GM23338 (cell line): ENCODE data around the gene FNDC3A. TPM values are rescaled to one million over a fixed set of nuclear protein-coding genes. Genes with fewer than 3 reads are reported as not detected.

Experiments used
- ATAC-seq: fragments of 200-7000 bp; cut with Tn5 transposase; 3 replicates; pipeline ENCODE4 v1.9.1; 2020
- DNase-seq: peaks from one replicate; pipeline ENCODE4 v3.0.0-alpha.2; 2015; ENCODE audit warnings: low spot score
- H2AFZ ChIP-seq: fragments of 200-600 bp; sonication (generic); 2 replicates; pipeline ENCODE4 v1.8.0; 2016; ENCODE audit warnings: antibody characterized with exemption, mild to moderate bottlenecking, moderate library complexity
- H3F3A ChIP-seq: fragments of 200-600 bp; sonication (generic); replicated peaks from 2 replicates; pipeline ENCODE4 v1.8.0; 2017; ENCODE audit warnings: antibody characterized with exemption, mixed run types, low read depth
- H3K27ac ChIP-seq: fragments of 200-600 bp; sonication (generic); 2 replicates; pipeline ENCODE4 v1.6.1; 2016; ENCODE audit warnings: low read depth
- H3K27me3 ChIP-seq: fragments of 200-600 bp; sonication (generic); 2 replicates; pipeline ENCODE4 v1.8.0; 2016; ENCODE audit warnings: mild to moderate bottlenecking, mixed run types, moderate library complexity; ENCODE audit not compliant: insufficient read depth
- H3K36me3 ChIP-seq: fragments of 200-600 bp; sonication (generic); 2 replicates; pipeline ENCODE4 v1.8.0; 2016; ENCODE audit warnings: mild to moderate bottlenecking; ENCODE audit not compliant: insufficient read depth
- H3K4me1 ChIP-seq: fragments of 200-600 bp; sonication (generic); 2 replicates; pipeline ENCODE4 v1.8.0; 2016; ENCODE audit warnings: mild to moderate bottlenecking, moderate library complexity; ENCODE audit not compliant: insufficient read depth
- H3K4me2 ChIP-seq: fragments of 200-600 bp; sonication (generic); 2 replicates; pipeline ENCODE4 v1.7.1; 2017; ENCODE audit warnings: mixed run types
- H3K4me3 ChIP-seq: fragments of 200-600 bp; sonication (generic); 2 replicates; pipeline ENCODE4 v1.6.1; 2016; ENCODE audit warnings: mixed run types
- H3K79me2 ChIP-seq: fragments of 200-600 bp; sonication (generic); replicated peaks from 2 replicates; pipeline ENCODE4 v1.8.0; 2017; ENCODE audit warnings: mild to moderate bottlenecking; ENCODE audit not compliant: insufficient read depth
- H3K9me2 ChIP-seq: fragments of 200-600 bp; sonication (generic); 2 replicates; pipeline ENCODE4 v1.8.0; 2017; ENCODE audit not compliant: insufficient read depth
- H4K20me1 ChIP-seq: fragments of 200-600 bp; sonication (generic); replicated peaks from 2 replicates; pipeline ENCODE4 v1.8.0; 2017; ENCODE audit warnings: mild to moderate bottlenecking; ENCODE audit not compliant: insufficient read depth
- H3K27ac Mint-ChIP-seq: 2 replicates; pipeline ENCODE4 v1.8.0; 2020; ENCODE audit warnings: inconsistent platforms, mild to moderate bottlenecking, moderate library complexity, mixed read lengths
- H3K27me3 Mint-ChIP-seq: 3 replicates; pipeline ENCODE4 v1.8.0; 2022; ENCODE audit warnings: low read depth, mild to moderate bottlenecking, moderate library complexity, mixed read lengths, inconsistent platforms; ENCODE audit not compliant: insufficient read depth, poor library complexity
- H3K36me3 Mint-ChIP-seq: 3 replicates; pipeline ENCODE4 v1.8.0; 2021; ENCODE audit warnings: low read depth, mild to moderate bottlenecking, inconsistent platforms, moderate library complexity, mixed read lengths
- H3K4me1 Mint-ChIP-seq: 3 replicates; pipeline ENCODE4 v1.8.0; 2020; ENCODE audit warnings: mild to moderate bottlenecking, inconsistent platforms, mixed read lengths
- H3K4me3 Mint-ChIP-seq: 3 replicates; pipeline ENCODE4 v1.8.0; 2021; ENCODE audit warnings: moderate library complexity, mild to moderate bottlenecking, inconsistent platforms, mixed read lengths
- H3K9me3 Mint-ChIP-seq: 3 replicates; pipeline ENCODE4 v1.8.0; 2020; ENCODE audit warnings: moderate library complexity, mild to moderate bottlenecking, inconsistent platforms, mixed read lengths
- STAT1 ChIP-seq: IDR thresholded peaks from one replicate; pipeline ENCODE4 v1.6.1; 2016; ENCODE audit warnings: antibody characterized with exemption; ENCODE audit not compliant: unreplicated experiment
- polyA plus RNA-seq: library from polyadenylated mRNA; unstranded; fragments of >200 nt; fragmentation: Nextera tagmentation; extraction: Ambion mirVana; gene quantifications from 2 replicates; pipeline ENCODE4 v1.2.1, GENCODE V29; 2016
- total RNA-seq: library from RNA; depleted of rRNA; stranded (reverse); fragments of >200 nt; shearing (Covaris generic); gene quantifications from 2 replicates; pipeline ENCODE4 v1.2.3, GENCODE V29; 2014
- TF ChIP-seq, protein P1 (sequence below): IDR thresholded peaks from one replicate; pipeline ENCODE4 v1.6.1; 2018; ENCODE audit warnings: antibody characterized with exemption; ENCODE audit not compliant: unreplicated experiment
- TF ChIP-seq, protein P2 (sequence below): IDR thresholded peaks from 2 replicates; pipeline ENCODE4 v1.6.1; 2016; ENCODE audit warnings: antibody characterized with exemption
- TF ChIP-seq, protein P3 (sequence below): fragments of 250-450 bp; sonication (Bioruptor Pico); IDR thresholded peaks from 2 replicates; pipeline ENCODE4 v1.5.0; 2020; ENCODE audit warnings: mild to moderate bottlenecking, moderate library complexity
- TF ChIP-seq, protein P4 (sequence below), 2 experiments: fragments of 200-600 bp in 1 of 2; sonication (generic) in 1 of 2; conservative IDR thresholded peaks; 2 replicates each; pipeline versions ENCODE4 v1.5.1 to v1.6.1; 2016 to 2017; ENCODE audit warnings: antibody characterized with exemption in 2 of 2, low read depth in 2 of 2, mild to moderate bottlenecking in 2 of 2, moderate library complexity in 1 of 2

The FNDC3A gene
- total and polyA plus RNA-seq, 2 experiments from 2014 or later: 10.3 to 31.1 TPM

DNA sequence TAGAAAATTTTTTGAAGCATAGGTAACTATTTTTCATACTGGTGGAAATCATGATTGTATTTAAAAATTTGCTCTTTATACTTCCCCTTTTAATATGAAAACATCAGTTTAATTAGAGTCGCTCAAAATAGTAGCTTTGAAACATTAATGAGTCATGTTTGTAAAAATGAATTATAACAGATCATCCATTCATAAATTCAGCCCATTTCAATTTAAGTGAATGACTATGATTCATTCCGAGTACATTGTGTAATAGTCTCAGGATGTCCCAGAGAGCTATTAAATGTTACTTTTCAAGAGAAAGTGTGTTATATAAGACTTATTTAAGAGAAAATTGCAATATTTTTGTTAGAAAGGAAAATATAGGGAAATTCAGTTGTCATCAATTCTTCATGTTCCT is 111.0 kb downstream of the FNDC3A start (continued):
- TF ChIP-seq, protein P1, sequence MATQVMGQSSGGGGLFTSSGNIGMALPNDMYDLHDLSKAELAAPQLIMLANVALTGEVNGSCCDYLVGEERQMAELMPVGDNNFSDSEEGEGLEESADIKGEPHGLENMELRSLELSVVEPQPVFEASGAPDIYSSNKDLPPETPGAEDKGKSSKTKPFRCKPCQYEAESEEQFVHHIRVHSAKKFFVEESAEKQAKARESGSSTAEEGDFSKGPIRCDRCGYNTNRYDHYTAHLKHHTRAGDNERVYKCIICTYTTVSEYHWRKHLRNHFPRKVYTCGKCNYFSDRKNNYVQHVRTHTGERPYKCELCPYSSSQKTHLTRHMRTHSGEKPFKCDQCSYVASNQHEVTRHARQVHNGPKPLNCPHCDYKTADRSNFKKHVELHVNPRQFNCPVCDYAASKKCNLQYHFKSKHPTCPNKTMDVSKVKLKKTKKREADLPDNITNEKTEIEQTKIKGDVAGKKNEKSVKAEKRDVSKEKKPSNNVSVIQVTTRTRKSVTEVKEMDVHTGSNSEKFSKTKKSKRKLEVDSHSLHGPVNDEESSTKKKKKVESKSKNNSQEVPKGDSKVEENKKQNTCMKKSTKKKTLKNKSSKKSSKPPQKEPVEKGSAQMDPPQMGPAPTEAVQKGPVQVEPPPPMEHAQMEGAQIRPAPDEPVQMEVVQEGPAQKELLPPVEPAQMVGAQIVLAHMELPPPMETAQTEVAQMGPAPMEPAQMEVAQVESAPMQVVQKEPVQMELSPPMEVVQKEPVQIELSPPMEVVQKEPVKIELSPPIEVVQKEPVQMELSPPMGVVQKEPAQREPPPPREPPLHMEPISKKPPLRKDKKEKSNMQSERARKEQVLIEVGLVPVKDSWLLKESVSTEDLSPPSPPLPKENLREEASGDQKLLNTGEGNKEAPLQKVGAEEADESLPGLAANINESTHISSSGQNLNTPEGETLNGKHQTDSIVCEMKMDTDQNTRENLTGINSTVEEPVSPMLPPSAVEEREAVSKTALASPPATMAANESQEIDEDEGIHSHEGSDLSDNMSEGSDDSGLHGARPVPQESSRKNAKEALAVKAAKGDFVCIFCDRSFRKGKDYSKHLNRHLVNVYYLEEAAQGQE: no peak
- TF ChIP-seq, protein P2, sequence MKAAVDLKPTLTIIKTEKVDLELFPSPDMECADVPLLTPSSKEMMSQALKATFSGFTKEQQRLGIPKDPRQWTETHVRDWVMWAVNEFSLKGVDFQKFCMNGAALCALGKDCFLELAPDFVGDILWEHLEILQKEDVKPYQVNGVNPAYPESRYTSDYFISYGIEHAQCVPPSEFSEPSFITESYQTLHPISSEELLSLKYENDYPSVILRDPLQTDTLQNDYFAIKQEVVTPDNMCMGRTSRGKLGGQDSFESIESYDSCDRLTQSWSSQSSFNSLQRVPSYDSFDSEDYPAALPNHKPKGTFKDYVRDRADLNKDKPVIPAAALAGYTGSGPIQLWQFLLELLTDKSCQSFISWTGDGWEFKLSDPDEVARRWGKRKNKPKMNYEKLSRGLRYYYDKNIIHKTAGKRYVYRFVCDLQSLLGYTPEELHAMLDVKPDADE: no peak
- TF ChIP-seq, protein P3, sequence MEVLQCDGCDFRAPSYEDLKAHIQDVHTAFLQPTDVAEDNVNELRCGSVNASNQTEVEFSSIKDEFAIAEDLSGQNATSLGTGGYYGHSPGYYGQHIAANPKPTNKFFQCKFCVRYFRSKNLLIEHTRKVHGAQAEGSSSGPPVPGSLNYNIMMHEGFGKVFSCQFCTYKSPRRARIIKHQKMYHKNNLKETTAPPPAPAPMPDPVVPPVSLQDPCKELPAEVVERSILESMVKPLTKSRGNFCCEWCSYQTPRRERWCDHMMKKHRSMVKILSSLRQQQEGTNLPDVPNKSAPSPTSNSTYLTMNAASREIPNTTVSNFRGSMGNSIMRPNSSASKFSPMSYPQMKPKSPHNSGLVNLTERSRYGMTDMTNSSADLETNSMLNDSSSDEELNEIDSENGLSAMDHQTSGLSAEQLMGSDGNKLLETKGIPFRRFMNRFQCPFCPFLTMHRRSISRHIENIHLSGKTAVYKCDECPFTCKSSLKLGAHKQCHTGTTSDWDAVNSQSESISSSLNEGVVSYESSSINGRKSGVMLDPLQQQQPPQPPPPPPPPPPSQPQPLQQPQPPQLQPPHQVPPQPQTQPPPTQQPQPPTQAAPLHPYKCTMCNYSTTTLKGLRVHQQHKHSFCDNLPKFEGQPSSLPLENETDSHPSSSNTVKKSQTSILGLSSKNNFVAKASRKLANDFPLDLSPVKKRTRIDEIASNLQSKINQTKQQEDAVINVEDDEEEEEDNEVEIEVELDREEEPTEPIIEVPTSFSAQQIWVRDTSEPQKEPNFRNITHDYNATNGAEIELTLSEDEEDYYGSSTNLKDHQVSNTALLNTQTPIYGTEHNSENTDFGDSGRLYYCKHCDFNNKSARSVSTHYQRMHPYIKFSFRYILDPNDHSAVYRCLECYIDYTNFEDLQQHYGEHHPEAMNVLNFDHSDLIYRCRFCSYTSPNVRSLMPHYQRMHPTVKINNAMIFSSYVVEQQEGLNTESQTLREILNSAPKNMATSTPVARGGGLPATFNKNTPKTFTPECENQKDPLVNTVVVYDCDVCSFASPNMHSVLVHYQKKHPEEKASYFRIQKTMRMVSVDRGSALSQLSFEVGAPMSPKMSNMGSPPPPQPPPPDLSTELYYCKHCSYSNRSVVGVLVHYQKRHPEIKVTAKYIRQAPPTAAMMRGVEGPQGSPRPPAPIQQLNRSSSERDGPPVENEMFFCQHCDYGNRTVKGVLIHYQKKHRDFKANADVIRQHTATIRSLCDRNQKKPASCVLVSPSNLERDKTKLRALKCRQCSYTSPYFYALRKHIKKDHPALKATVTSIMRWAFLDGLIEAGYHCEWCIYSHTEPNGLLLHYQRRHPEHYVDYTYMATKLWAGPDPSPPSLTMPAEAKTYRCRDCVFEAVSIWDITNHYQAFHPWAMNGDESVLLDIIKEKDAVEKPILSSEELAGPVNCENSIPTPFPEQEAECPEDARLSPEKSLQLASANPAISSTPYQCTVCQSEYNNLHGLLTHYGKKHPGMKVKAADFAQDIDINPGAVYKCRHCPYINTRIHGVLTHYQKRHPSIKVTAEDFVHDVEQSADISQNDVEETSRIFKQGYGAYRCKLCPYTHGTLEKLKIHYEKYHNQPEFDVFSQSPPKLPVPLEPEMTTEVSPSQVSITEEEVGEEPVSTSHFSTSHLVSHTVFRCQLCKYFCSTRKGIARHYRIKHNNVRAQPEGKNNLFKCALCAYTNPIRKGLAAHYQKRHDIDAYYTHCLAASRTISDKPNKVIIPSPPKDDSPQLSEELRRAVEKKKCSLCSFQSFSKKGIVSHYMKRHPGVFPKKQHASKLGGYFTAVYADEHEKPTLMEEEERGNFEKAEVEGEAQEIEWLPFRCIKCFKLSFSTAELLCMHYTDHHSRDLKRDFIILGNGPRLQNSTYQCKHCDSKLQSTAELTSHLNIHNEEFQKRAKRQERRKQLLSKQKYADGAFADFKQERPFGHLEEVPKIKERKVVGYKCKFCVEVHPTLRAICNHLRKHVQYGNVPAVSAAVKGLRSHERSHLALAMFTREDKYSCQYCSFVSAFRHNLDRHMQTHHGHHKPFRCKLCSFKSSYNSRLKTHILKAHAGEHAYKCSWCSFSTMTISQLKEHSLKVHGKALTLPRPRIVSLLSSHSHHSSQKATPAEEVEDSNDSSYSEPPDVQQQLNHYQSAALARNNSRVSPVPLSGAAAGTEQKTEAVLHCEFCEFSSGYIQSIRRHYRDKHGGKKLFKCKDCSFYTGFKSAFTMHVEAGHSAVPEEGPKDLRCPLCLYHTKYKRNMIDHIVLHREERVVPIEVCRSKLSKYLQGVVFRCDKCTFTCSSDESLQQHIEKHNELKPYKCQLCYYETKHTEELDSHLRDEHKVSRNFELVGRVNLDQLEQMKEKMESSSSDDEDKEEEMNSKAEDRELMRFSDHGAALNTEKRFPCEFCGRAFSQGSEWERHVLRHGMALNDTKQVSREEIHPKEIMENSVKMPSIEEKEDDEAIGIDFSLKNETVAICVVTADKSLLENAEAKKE (CRISPR knock-in tag): no peak

DNA sequence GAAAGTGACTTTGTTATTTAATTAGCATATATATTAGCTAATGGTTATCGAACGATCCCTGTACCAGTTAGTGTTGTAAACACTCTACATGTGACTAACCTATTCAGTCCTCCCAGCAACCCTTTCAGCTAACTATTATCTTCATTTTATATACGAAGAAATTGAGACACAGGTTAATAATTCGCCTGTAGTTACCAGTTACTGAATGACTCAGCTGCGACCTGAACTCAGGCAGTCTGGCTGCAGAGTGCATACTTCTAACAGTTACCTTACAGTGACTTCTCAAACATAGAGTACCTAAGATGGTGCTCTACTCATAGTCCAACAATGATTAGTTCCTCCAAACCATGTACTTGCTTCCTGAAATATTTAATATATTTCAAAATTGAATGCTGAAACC is 117.7 kb downstream of the FNDC3A start:
- Histone ChIP-seq H3K9me2 (no peaks in the 10 kb centered on the region), H3K79me2 (no peaks in the 10 kb centered on the region; the same call in 1 of the 2 replicates), H2AFZ (no peak overlapping the region), H3K4me1 (no peaks in the 10 kb centered on the region), H3K27me3 (no peaks in the 10 kb centered on the region), H3K27ac (no peak overlapping the region), H4K20me1 (peaks cover 4% of the 10 kb centered on the region; the same call in 1 of the 2 replicates), H3F3A (no peaks in the 10 kb centered on the region), H3K4me3 (no peak overlapping the region), H3K4me2 (no peak overlapping the region), H3K36me3 (no peaks in the 10 kb centered on the region)
- Mint-ChIP-seq H3K27ac (no peak overlapping the region), H3K4me1 (no peaks in the 10 kb centered on the region; the same call in 2 of the 3 replicates), H3K4me3 (no peak overlapping the region), H3K36me3 (no peaks in the 10 kb centered on the region), H3K9me3 (no peaks in the 10 kb centered on the region), H3K27me3 (peaks cover 3% of the 10 kb centered on the region)
- ATAC-seq (no peak), DNase-seq (no peak)
- TF ChIP-seq, protein P4, sequence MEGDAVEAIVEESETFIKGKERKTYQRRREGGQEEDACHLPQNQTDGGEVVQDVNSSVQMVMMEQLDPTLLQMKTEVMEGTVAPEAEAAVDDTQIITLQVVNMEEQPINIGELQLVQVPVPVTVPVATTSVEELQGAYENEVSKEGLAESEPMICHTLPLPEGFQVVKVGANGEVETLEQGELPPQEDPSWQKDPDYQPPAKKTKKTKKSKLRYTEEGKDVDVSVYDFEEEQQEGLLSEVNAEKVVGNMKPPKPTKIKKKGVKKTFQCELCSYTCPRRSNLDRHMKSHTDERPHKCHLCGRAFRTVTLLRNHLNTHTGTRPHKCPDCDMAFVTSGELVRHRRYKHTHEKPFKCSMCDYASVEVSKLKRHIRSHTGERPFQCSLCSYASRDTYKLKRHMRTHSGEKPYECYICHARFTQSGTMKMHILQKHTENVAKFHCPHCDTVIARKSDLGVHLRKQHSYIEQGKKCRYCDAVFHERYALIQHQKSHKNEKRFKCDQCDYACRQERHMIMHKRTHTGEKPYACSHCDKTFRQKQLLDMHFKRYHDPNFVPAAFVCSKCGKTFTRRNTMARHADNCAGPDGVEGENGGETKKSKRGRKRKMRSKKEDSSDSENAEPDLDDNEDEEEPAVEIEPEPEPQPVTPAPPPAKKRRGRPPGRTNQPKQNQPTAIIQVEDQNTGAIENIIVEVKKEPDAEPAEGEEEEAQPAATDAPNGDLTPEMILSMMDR (conservative IDR thresholded peaks at IDR 0.05; ENCODE audit: low read depth in 2 of 2): no peak
- no peak for TF ChIP-seq STAT1
